Testis (tissue), 3 donors: ENCODE measurements around the gene BTRC. TPM values are rescaled to one million over a fixed set of nuclear protein-coding genes. Genes with fewer than 3 reads are reported as not detected.

Experiments
- DNase-seq: peaks from one replicate; pipeline ENCODE4 v3.0.0-alpha.2; 2019
- H3K27ac ChIP-seq, 2 donors: fragments of 200-600 bp; sonication (generic); one replicate each; pipeline ENCODE4 v1.5.1; 2019
- H3K27me3 ChIP-seq: fragments of 200-600 bp; sonication (generic); one replicate; pipeline ENCODE4 v1.5.1; 2019
- H3K36me3 ChIP-seq: fragments of 200-600 bp; sonication (generic); one replicate; pipeline ENCODE4 v1.5.1; 2017; ENCODE audit warnings: low read depth; ENCODE audit errors: missing control alignments
- H3K4me1 ChIP-seq: fragments of 200-600 bp; sonication (generic); one replicate; pipeline ENCODE4 v1.5.1; 2019
- H3K4me3 ChIP-seq, 2 donors: fragments of 200-600 bp; sonication (generic); one replicate each; pipeline ENCODE4 v1.5.1; 2017 to 2019
- H3K9me3 ChIP-seq: fragments of 200-600 bp; sonication (generic); one replicate; pipeline ENCODE4 v1.5.1; 2017
- CTCF ChIP-seq, 3 experiments: fragments of 450-650 bp in 2 of 3; fragments of 200-600 bp in 1 of 3; sonication (generic) in 1 of 3; IDR thresholded peaks; one replicate each; pipeline ENCODE4 v1.5.1; 2016 to 2019; ENCODE audit warnings: antibody characterized with exemption in 3 of 3, mild to moderate bottlenecking in 2 of 3, moderate library complexity in 1 of 3
- POLR2A ChIP-seq: fragments of 450-650 bp; IDR thresholded peaks from one replicate; pipeline ENCODE4 v1.6.1; 2017; ENCODE audit warnings: antibody characterized with exemption, mild to moderate bottlenecking, moderate library complexity
- WGBS, 2 donors: methylation state at CpG; one replicate each; pipeline ENCODE4 v1.1.5; 2018; 5-methylcytosine and 5-hydroxymethylcytosine counted together
- intact Hi-C: fragments of 100-400 bp; cut with DNase I; formaldehyde crosslinking; loops from one replicate; pipeline ENCODE4 v1.15.1; 2023; ENCODE audit warnings: low total_unique reads
- polyA plus RNA-seq: library from polyadenylated mRNA; stranded (reverse); fragments of 350-450 nt; fragmentation: Illumina TruSeq; extraction: RNeasy Lipid Tissue Mini Kit (QIAGEN cat#74804); gene quantifications from one replicate; pipeline ENCODE4 v1.2.3, GENCODE V29; 2014; ENCODE audit warnings: low read depth, low replicate concordance; ENCODE audit not compliant: insufficient read depth
- total RNA-seq, 2 donors: library from RNA; depleted of rRNA; stranded (reverse); fragments of >200 nt; gene quantifications; one replicate each; pipeline ENCODE4 v1.2.3, GENCODE V29; 2016

BTRC gene
- total and polyA plus RNA-seq, 3 donors from 2014 or later: 40.0 to 43.8 (median 41.0) TPM

GRCh38 chr10:101394524-101395133, 40.7 kb downstream of the BTRC start:
- H3K4me3 ChIP-seq: no peak overlapping the region
- H3K9me3 ChIP-seq: no peaks in the 10 kb centered on the region
- no peaks in the 10 kb centered on the region for H3K27me3 ChIP-seq
- H3K4me1 ChIP-seq: no peaks in the 10 kb centered on the region
- no peak for DNase-seq
- TF ChIP-seq CTCF (IDR thresholded peaks at IDR 0.05) (no peak), POLR2A (no peak)
- H3K36me3 ChIP-seq: no peaks in the 10 kb centered on the region
- H3K27ac ChIP-seq: no peak overlapping the region
- intact Hi-C loops: no loop called here
- WGBS, 2 donors: 74 to 78% methylated on average over 5 of the region's 5 CpGs

GRCh38 chr10:101397140-101397539, 43.2 kb downstream of the BTRC start:
- no peaks in the 10 kb centered on the region for H3K27me3 ChIP-seq
- no peak for DNase-seq
- H3K27ac ChIP-seq: no peak overlapping the region
- H3K4me1 ChIP-seq: no peaks in the 10 kb centered on the region
- TF ChIP-seq POLR2A (no peak), CTCF (IDR thresholded peaks at IDR 0.05) (no peak)
- no peaks in the 10 kb centered on the region for H3K9me3 ChIP-seq
- no peaks in the 10 kb centered on the region for H3K36me3 ChIP-seq
- H3K4me3 ChIP-seq: no peak overlapping the region
- intact Hi-C loops: no loop called here

GRCh38 chr10:101400585-101400984, 46.6 kb downstream of the BTRC start:
- Histone ChIP-seq H3K4me3 (no peak overlapping the region), H3K9me3 (no peaks in the 10 kb centered on the region), H3K36me3 (no peaks in the 10 kb centered on the region), H3K27ac (no peak overlapping the region), H3K27me3 (no peaks in the 10 kb centered on the region), H3K4me1 (no peaks in the 10 kb centered on the region)
- intact Hi-C loops: no loop called here
- no peak for DNase-seq
- TF ChIP-seq POLR2A (no peak), CTCF (IDR thresholded peaks at IDR 0.05) (no peak)
- WGBS, 2 donors: 79 to 86% methylated on average over 3 of the region's 3 CpGs

GRCh38 chr10:101402711-101403110, 48.7 kb downstream of the BTRC start:
- H3K36me3 ChIP-seq: no peaks in the 10 kb centered on the region
- H3K4me3 ChIP-seq: no peak overlapping the region
- no peak for TF ChIP-seq POLR2A
- no peak for TF ChIP-seq CTCF (IDR thresholded peaks at IDR 0.05)
- H3K9me3 ChIP-seq: no peaks in the 10 kb centered on the region
- no peak for DNase-seq
- no peak overlapping the region for H3K27ac ChIP-seq
- no peaks in the 10 kb centered on the region for H3K27me3 ChIP-seq
- no peaks in the 10 kb centered on the region for H3K4me1 ChIP-seq
- intact Hi-C loops: no loop called here

GRCh38 chr10:101403161-101403560, 49.2 kb downstream of the BTRC start:
- H3K36me3 ChIP-seq: no peaks in the 10 kb centered on the region
- DNase-seq: no peak
- H3K27me3 ChIP-seq: no peaks in the 10 kb centered on the region

More at GRCh38 chr10:101403161-101403560, 49.2 kb downstream of the BTRC start:
- intact Hi-C loops: no loop called here
- H3K4me1 ChIP-seq: no peaks in the 10 kb centered on the region
- TF ChIP-seq POLR2A: no peak
- TF ChIP-seq CTCF (IDR thresholded peaks at IDR 0.05): no peak
- WGBS, 2 donors: 80 to 81% methylated on average over 2 of the region's 2 CpGs
- no peak overlapping the region for H3K4me3 ChIP-seq
- no peaks in the 10 kb centered on the region for H3K9me3 ChIP-seq
- no peak overlapping the region for H3K27ac ChIP-seq
